GM12875 (cell line): Measurements from ENCODE around the gene LRRC4C.
"Not testable (repeated sequence)": the region's sequence is repeated elsewhere in the genome, so short reads cannot be mapped to it uniquely, and the experiment has no call there.

Experiments used
- H3K4me3 ChIP-seq: one replicate; pipeline ENCODE4 v1.5.1; 2011; ENCODE audit warnings: low read depth, low read length, control low read depth
- TF ChIP-seq, protein P1 (sequence below): IDR thresholded peaks from 2 replicates; pipeline ENCODE4 v1.5.1; 2011; ENCODE audit warnings: low read depth, mild to moderate bottlenecking, control low read depth, inconsistent platforms, low read length, moderate library complexity, borderline replicate concordance; ENCODE audit not compliant: insufficient read depth

LRRC4C gene

DNA sequence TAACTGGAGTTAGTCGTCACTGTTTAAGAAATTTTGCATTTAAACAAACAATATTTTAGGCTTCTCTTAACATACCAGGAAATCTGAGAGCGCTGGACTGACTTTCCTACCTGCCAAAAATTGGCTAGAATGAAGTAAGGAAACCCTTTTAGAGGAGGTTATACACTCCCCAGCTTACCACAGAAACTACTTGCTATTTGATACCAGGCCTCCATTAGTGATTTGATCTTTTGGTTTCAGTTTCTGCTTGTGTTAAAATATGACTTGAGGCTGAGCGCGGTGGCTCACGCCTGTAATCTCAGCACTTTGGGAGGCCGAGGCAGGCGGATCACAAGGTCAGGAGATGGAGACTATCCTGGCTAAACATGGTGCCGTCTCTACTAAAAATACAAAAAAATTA, 419.9 kb downstream of the LRRC4C start:
- TF ChIP-seq, protein P1, sequence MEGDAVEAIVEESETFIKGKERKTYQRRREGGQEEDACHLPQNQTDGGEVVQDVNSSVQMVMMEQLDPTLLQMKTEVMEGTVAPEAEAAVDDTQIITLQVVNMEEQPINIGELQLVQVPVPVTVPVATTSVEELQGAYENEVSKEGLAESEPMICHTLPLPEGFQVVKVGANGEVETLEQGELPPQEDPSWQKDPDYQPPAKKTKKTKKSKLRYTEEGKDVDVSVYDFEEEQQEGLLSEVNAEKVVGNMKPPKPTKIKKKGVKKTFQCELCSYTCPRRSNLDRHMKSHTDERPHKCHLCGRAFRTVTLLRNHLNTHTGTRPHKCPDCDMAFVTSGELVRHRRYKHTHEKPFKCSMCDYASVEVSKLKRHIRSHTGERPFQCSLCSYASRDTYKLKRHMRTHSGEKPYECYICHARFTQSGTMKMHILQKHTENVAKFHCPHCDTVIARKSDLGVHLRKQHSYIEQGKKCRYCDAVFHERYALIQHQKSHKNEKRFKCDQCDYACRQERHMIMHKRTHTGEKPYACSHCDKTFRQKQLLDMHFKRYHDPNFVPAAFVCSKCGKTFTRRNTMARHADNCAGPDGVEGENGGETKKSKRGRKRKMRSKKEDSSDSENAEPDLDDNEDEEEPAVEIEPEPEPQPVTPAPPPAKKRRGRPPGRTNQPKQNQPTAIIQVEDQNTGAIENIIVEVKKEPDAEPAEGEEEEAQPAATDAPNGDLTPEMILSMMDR, result no peak
- H3K4me3 ChIP-seq, result no peak overlapping the region

DNA sequence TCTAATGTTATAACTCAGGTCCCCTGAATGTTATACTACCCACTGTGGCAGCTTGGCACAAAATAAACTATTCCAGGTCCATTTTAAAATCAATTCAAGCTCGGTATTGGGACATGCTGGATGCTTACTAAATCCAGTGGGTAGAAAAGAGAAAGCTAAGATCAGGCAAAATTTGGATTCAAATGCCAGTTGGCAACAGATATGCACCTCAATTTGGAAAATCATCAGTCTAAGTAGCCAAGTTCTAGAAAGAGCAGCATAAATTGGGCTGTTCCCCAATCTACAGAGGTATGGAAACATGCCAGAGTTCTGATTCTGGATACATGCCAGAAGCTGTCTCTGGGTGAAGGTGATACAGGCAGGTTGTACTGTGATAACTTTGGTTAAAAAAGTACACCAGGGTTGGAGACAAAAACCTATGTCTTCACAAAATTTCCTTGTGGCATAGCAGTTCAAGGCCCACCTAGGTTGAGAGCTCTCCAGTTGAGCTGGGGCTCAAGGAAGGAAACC, 427.8 kb downstream of the LRRC4C start:
- TF ChIP-seq, protein P1, result no peak
- no peak overlapping the region for H3K4me3 ChIP-seq

GRCh38 chr11:41020259-41020658, 439.2 kb downstream of the LRRC4C start:
- TF ChIP-seq, protein P1, result no peak
- no peak overlapping the region for H3K4me3 ChIP-seq

- H3K4me3 ChIP-seq, result not testable (repeated sequence)
Measured at GRCh38 chr11:41019666-41020065, 439.8 kb downstream of the LRRC4C start.

- TF ChIP-seq, protein P1, result no peak
- no peak overlapping the region for H3K4me3 ChIP-seq
Measured at GRCh38 chr11:41018224-41018623, 441.2 kb downstream of the LRRC4C start.

DNA sequence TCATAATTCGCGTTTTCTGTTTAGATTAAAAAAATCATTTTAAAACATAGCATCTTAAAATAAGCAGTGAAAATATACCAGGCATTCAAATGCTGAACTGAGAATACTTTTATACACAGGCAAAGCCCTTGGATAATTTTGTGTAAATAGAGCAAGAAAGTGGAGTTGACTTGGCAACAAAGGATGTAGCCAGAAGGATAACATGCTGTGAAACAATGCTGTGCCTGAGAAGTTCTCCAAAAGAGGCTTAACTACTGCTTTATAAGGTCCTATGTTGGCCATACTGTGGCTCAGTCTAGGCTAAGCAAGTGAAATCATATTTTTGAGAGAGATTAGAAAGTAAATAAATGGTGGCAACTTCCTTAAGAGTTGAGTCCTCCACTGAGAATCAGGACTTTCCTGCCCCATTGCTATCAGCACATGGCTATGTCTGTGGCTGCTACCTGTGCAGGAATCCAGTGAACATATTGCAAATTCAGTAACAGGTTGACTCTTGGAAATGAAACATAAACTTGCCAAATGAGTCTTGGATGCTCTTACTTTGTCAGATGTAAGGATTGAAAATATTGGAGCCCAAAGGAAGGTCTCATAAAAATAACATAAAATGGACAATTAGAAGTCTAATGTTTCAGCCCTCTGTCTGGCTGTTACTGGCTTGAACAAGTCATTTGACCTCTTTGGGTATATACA, 448.9 kb downstream of the LRRC4C start:
- TF ChIP-seq, protein P1, result no peak
- H3K4me3 ChIP-seq, result no peak overlapping the region

DNA sequence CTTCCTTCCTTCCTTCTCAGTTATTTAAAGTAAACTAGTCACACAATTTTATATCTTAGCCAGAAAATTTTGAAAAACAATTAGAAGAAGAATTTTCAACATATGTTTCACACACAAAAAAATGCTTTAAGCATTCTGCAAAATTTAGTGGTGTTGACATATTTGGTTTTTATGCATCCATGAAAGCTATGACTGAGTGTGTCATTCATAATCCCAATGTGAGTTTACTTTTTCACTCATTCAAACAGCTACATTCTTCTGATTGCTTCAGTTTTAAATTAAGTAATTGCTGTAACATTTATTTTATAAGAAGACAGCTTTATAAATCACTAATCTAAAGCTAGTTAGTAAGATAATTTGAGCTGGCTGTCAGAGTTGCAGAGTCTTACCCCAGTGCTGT, 453.5 kb downstream of the LRRC4C start:
- TF ChIP-seq, protein P1, result no peak
- H3K4me3 ChIP-seq, result no peak overlapping the region
